Epithelial cell of proximal tubule (primary cell): Measurements from ENCODE around the gene TNFRSF19. TPM values are rescaled to one million over a fixed set of nuclear protein-coding genes. Genes with fewer than 3 reads are reported as not detected.

Experiments used
- DNase-seq: peaks from one replicate; pipeline ENCODE4 v3.0.0-alpha.2; 2011; ENCODE audit warnings: low read depth
- H3K4me3 ChIP-seq: 2 replicates; pipeline ENCODE4 v1.5.1; 2011; ENCODE audit warnings: low read depth, mild to moderate bottlenecking, low read length
- CTCF ChIP-seq: conservative IDR thresholded peaks from 2 replicates; pipeline ENCODE4 v1.5.1; 2012; ENCODE audit warnings: low read depth, mild to moderate bottlenecking, low read length
- total RNA-seq: library from RNA; depleted of rRNA; stranded (reverse); fragments of >200 nt; gene quantifications from 2 replicates; pipeline ENCODE4 v1.2.3, GENCODE V29; 2015

Gene TNFRSF19
- total RNA-seq, 1 donor from 2014 or later = 8.4 TPM

GRCh38 chr13:23666582-23666981, 96.4 kb downstream of the TNFRSF19 start:
- no peak for TF ChIP-seq CTCF
- H3K4me3 ChIP-seq = no peak overlapping the region
- no peak for DNase-seq

- peak; percentile 35 for TF ChIP-seq CTCF
- no peak overlapping the region for H3K4me3 ChIP-seq
- no peak for DNase-seq
These were observed 97.5 kb downstream of the TNFRSF19 start for GRCh38 chr13:23667750-23668149.

GRCh38 chr13:23668562-23668961, 98.3 kb downstream of the TNFRSF19 start:
- no peak for DNase-seq
- H3K4me3 ChIP-seq = no peak overlapping the region
- TF ChIP-seq CTCF = no peak

- TF ChIP-seq CTCF = no peak
- DNase-seq = no peak
- no peak overlapping the region for H3K4me3 ChIP-seq
These were observed 100.6 kb downstream of the TNFRSF19 start for GRCh38 chr13:23670793-23671192.

GRCh38 chr13:23671377-23671776, 101.2 kb downstream of the TNFRSF19 start:
- no peak for DNase-seq
- H3K4me3 ChIP-seq = no peak overlapping the region
- TF ChIP-seq CTCF = no peak

GRCh38 chr13:23671897-23672296, 101.7 kb downstream of the TNFRSF19 start:
- no peak for TF ChIP-seq CTCF
- no peak for DNase-seq
- H3K4me3 ChIP-seq = no peak overlapping the region

GRCh38 chr13:23672616-23673015, 102.4 kb downstream of the TNFRSF19 start:
- no peak for DNase-seq
- no peak overlapping the region for H3K4me3 ChIP-seq
- no peak for TF ChIP-seq CTCF
